ENCODE results near the gene RASSF5.
A peak's percentile ranks its signal among the peaks of the same experiment; 100 is the strongest.

RASSF5 gene

GRCh38 chr1:206540044-206540780, 32.9 kb downstream of the RASSF5 start:
- Histone ChIP-seq H4K20me1 (ENCODE audit: control insufficient read depth, insufficient read depth, low read depth, low read length) (no peaks in the 10 kb centered on the region), H3K79me2 (ENCODE audit: control insufficient read depth, low read length) (no peaks in the 10 kb centered on the region), H3F3A (ENCODE audit: control insufficient read depth, insufficient read depth) (no peaks in the 10 kb centered on the region), H3K36me3 (ENCODE audit: control insufficient read depth, low read length) (no peaks in the 10 kb centered on the region), H3K9me3 (ENCODE audit: control insufficient read depth, insufficient read depth, low read length) (no peaks in the 10 kb centered on the region), H3K4me2 (ENCODE audit: low read length) (no peak overlapping the region), H3K4me1 (ENCODE audit: control insufficient read depth, low read length) (peaks cover 6% of the 10 kb centered on the region), H3K27ac (ENCODE audit: low read depth, low read length) (no peak overlapping the region), H3K9me2 (replicated peaks; ENCODE audit: control insufficient read depth, low read length) (no peaks in the 10 kb centered on the region), H3K27me3 (ENCODE audit: control insufficient read depth, low read length) (peaks cover 17% of the 10 kb centered on the region; the same call in 1 of the 2 replicates), H3K4me3 (ENCODE audit: low read length) (no peak overlapping the region)
- TF ChIP-seq EZH2phosphoT487 (IDR thresholded peaks at IDR 0.05; ENCODE audit: borderline replicate concordance, low read length) (no peak), CTCF (IDR thresholded peaks at IDR 0.05; ENCODE audit: low read depth, low read length, poor library complexity, severe bottlenecking) (no peak)

GRCh38 chr1:206541236-206541833, 34.0 kb downstream of the RASSF5 start:
- H3K27me3 ChIP-seq (ENCODE audit: control insufficient read depth, low read length), result peaks cover 12% of the 10 kb centered on the region; the same call in 1 of the 2 replicates
- H3K4me2 ChIP-seq (ENCODE audit: low read length), result no peak overlapping the region
- H3K4me1 ChIP-seq (ENCODE audit: control insufficient read depth, low read length), result peaks cover 6% of the 10 kb centered on the region
- no peaks in the 10 kb centered on the region for H3K9me3 ChIP-seq (ENCODE audit: control insufficient read depth, insufficient read depth, low read length)
- H3K36me3 ChIP-seq (ENCODE audit: control insufficient read depth, low read length), result no peaks in the 10 kb centered on the region
- no peak overlapping the region for H3K4me3 ChIP-seq (ENCODE audit: low read length)
- H4K20me1 ChIP-seq (ENCODE audit: control insufficient read depth, insufficient read depth, low read depth, low read length), result no peaks in the 10 kb centered on the region
- H3K9me2 ChIP-seq (replicated peaks; ENCODE audit: control insufficient read depth, low read length), result no peaks in the 10 kb centered on the region
- TF ChIP-seq CTCF (IDR thresholded peaks at IDR 0.05; ENCODE audit: low read depth, low read length, poor library complexity, severe bottlenecking), result no peak
- TF ChIP-seq EZH2phosphoT487 (IDR thresholded peaks at IDR 0.05; ENCODE audit: borderline replicate concordance, low read length), result no peak
- no peak overlapping the region for H3K27ac ChIP-seq (ENCODE audit: low read depth, low read length)
- H3K79me2 ChIP-seq (ENCODE audit: control insufficient read depth, low read length), result no peaks in the 10 kb centered on the region
- no peaks in the 10 kb centered on the region for H3F3A ChIP-seq (ENCODE audit: control insufficient read depth, insufficient read depth)

GRCh38 chr1:206544562-206545257, 37.4 kb downstream of the RASSF5 start:
- Histone ChIP-seq H3K9me3 (ENCODE audit: control insufficient read depth, insufficient read depth, low read length) (no peaks in the 10 kb centered on the region), H3K27me3 (ENCODE audit: control insufficient read depth, low read length) (peaks cover 8% of the 10 kb centered on the region; the same call in 1 of the 2 replicates), H3K36me3 (ENCODE audit: control insufficient read depth, low read length) (no peaks in the 10 kb centered on the region), H3K79me2 (ENCODE audit: control insufficient read depth, low read length) (no peaks in the 10 kb centered on the region), H3K4me1 (ENCODE audit: control insufficient read depth, low read length) (peaks cover 6% of the 10 kb centered on the region), H3K4me2 (ENCODE audit: low read length) (no peak overlapping the region), H4K20me1 (ENCODE audit: control insufficient read depth, insufficient read depth, low read depth, low read length) (no peaks in the 10 kb centered on the region), H3F3A (ENCODE audit: control insufficient read depth, insufficient read depth) (no peaks in the 10 kb centered on the region), H3K4me3 (ENCODE audit: low read length) (no peak overlapping the region), H3K9me2 (replicated peaks; ENCODE audit: control insufficient read depth, low read length) (no peaks in the 10 kb centered on the region), H3K27ac (ENCODE audit: low read depth, low read length) (no peak overlapping the region)
- TF ChIP-seq CTCF (IDR thresholded peaks at IDR 0.05; ENCODE audit: low read depth, low read length, poor library complexity, severe bottlenecking) (peak; percentile 93), EZH2phosphoT487 (IDR thresholded peaks at IDR 0.05; ENCODE audit: borderline replicate concordance, low read length) (no peak)

Data from DOHH2 (cell line).